Measurements from ENCODE around the gene MRPL47.
A peak's percentile ranks its signal among the peaks of the same experiment; 100 is the strongest.
"Not testable (repeated sequence)": the region's sequence is repeated elsewhere in the genome, so short reads cannot be mapped to it uniquely, and the experiment has no call there.

MRPL47 gene

DNA sequence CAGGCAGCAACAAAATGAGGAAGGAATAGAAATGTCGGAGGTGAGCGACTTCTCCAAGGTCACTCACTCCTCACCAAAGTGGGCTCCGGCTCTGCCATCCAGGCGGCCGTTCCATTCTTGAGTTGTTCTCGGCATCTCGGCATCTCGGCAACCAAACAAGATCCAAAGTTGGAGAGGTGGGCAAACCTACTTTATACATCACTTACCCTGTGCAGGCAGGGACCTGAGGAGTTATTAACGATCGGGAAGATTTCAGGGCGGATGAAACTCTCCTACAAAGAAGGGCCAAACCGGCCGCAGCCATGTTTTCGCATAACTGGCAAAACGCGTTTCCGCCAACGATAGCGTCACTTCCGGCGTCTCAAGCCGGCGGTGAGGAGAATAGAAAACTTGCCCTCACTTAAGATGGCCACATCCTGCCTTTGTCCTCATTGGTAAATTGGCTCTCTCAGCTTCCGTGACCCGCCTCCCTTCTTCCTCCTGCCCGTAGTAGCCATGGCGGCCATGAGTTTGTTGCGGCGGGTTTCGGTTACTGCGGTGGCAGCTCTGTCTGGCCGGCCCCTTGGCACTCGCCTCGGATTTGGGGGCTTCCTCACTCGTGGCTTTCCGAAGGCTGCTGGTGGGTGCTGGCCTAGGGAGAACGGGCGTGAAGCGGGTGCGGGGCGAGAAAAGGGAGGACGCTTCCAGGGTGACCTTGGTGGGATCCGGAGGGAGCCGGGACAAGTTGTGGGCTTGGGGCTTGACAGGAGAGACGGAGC lies at the start of gene MRPL47, which contains the start of gene NDUFB5:
Gene MRPL47 (minus strand): TSS at position 318 of the 758 bp plus-strand sequence. CDS start 14 bp downstream, at position 304.
Gene NDUFB5 (plus strand): TSS at position 474 of the 758 bp plus-strand sequence. CDS start 22 bp downstream, at position 496.
- DNase-seq, result peak; percentile 90

DNA sequence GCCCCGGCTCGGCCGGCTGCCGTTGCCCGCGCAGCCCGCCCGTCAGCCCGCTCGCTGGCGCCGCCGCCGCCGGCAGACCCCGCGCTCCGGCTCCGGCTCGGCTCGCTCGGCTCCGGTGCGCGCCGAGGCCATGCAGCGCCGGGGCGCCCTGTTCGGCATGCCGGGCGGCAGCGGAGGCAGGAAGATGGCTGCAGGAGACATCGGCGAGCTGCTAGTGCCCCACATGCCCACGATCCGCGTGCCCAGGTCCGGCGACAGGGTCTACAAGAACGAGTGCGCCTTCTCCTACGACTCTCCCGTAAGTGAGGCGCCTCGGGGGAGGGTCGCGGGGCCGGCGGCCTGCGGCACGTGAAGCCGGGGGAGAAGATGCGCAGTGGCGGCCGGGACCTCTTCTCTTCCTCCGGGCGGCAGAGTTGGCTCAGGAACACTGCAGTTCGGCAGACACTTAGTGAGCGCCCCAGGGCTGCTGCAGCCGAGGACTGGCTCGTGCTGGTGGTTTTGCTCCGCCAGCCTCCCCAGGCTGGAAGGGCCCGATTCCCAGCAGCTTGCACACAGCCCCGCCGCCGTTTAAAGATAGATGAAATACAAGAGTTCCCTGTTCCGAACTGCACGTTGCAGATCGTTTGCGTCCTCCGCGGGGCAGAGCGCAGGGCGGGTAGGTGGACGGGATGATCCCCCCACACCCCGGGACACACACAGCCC lies 48.8 kb upstream of the MRPL47 start:
- peak; percentile 39 for DNase-seq

DNA sequence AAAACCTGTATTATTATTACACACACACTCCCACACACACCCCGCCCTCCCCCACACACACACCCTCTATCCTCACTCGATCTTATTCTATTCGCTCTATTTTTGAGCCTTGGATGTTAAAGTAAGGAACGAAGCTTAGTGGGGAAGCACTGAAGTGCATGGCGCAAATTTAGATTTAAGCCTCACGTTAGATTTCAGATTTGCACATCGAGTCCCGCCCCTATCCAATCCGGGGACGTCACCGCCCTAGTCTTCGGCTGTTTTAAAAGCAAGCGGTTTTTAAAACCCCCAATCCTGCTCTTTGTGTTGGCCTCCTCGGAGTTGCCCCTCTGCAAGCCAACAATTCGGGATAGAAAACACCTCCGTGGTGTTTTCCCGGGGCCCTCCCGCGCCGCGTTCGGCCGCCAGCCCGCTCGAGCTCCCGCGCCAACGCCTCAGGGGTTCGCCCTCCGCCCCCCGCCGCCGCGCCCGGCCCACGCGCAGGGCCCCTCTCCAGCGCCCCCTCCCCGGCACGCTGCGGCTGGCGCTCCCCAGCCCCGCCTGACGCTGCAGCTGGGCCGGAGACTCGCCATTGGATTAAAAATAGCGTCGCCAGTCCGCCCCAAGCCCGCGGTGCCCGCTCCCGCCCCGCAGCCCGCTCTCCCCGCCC lies 48.1 kb upstream of the MRPL47 start, which contains the start of gene USP13:
Gene USP13 (plus strand): TSS at position 594 of the 649 bp plus-strand sequence. CDS start 186 bp downstream, outside the sequence.
- DNase-seq, result no peak

DNA sequence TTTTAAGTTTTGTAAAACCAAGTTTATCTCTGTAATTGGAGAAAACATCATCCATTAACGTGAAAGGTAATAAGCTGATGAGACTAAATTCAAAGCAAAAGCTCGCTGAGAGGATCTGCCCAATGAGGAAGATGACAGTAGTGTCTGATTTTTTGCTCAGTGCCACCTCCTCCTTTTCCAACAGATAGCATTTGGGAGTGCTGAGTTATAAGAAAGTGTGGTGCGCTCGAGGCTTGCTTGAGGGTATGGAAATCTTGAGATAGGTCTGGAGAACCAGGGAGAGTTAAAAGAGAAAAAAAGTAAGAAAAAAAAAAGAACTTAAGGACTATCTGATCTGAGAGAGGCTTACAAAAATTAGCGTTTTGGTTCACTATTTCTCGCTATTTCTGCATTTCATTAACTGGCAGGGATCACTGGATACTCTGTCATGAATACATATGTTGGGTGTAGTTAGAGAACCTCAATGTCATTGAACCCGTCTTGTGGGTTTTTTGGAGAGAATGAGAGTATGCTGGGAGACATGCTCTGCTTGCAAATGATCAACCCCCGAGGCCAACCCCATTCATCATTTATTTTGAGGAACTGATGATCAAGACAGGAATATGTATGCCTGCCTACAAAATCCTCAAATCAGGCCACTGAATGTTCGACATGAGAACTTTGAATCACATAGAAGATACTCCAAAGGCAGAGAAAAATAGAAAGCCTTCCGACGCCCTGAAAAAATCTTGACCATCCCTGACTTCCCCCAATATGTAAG lies 47.4 kb upstream of the MRPL47 start:
- DNase-seq, result no peak

DNA sequence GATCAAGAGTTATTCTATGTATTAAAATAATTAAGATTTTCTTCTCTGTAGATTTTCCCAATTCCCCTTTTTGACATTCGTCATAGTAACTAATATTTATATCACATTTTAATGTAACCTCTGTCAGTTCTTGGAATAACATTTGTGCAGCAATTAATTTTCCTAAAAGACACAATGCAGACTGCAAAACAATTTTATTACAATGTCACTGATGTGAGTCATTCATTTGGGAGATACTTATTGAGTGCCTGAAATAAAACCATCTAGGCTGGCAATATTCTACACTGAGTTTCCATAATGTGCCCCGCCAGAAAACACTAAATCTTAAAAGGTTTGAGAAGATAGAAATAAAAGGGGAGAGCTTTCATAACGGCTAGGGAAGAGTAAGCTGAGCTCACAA lies 41.7 kb upstream of the MRPL47 start:
- DNase-seq, result no peak

DNA sequence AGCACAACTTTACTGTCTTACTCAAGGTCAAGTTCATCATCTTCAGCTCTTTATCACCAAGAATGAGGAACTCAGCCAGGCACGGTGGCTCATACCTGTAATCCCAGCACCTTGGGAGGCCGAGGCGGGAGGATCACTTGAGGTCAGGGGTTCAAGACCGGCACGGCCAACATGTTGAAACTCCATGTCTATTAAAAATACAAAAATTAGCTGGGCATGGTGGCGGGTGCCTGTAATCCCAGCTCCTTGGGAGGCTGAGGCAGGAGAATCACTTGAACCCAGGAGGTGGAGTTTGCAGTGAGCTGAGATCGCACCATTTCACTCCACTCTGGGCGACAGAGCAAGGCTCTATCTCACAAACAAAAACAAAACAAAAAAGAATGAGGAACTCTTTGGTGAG lies 39.4 kb upstream of the MRPL47 start:
- DNase-seq, result not testable (repeated sequence)

DNA sequence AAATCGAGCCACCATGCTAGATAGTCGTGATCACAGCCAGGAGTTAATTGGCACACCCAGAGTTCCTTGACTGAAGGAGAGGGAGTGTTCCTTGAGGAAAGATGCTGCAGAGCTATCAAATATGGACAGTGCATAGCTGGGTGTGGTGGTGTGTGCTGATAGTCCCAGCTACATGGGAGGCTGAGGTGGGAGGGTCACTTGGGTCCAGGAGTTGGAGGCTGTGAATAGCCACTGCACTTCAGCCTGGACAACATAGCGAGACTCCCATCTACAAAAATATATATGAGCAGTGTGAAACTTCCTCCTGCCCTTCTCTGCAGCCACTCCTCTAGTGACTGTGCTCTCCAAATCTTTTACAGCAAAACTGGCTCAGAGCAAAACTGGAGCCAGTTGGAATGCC lies 38.4 kb upstream of the MRPL47 start:
- no peak for DNase-seq

DNA sequence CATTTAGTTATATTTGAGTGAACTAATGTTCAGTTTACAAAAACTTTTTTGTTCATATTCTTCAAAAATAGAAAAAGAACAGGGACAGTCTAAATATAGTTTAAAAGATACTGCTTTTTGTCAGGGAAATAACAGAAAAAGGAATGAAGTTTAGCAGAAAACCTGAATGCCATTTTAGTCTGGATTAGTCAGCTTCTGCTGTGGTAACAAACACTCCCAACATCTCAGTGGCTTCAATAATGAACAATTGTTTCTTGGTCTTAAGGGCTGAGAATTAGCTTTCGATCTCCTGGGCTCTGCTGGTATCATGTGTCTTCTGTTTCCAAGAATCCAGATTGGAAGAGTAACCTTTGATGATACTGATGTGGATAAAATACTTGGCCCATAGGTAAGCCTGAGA lies 36.0 kb upstream of the MRPL47 start:
- no peak for DNase-seq

DNA sequence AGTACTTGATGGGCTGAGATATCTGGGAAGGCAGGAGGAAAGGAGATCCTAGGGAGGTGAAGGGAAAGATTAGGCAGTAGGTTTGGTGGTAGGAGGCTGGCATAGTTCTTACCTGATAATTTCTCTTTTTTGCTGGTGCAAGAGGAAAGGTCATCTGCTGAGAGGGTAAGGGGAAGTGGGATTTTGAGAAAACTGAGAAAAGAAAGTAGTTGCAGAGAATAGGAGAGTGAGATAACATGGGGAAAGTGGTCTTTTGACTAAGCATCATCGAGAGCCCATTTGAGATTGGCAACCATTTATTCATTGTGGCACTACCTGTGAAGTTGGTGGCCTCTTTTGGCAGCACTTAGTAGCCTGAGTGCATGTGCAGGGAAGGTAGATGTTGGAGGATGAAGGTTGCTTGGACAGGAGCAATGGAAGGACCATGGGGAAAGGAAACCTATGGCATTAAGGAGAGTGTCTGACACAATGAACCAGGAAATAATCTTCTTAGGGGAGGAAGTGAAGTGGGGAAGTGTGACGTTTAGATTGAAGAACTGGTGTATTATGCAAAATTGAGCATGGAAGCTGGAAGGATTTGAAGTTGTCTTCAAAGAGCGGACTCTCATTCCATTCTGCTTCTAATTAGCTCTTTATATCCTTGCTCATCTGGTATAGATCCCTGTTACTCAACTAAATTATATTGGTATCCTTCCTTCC lies 26.5 kb upstream of the MRPL47 start:
- no peak for DNase-seq

DNA sequence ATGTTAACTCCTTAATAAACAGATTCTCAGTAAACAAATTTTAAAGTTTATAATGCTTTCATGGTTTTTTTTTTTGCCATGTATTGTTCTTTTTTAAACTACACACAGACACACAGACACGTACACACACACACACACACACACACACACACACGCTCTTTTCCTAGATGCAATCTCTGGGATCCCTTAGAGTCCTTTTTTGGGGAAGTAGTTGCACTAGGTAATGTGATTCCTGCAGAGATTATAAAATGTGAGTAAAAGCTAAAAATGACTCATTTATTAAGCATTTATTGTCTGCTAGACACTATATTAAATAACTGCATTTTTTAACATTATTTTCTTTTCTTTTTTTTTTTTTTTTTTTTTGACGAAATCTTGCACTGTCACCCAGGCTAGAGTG lies 20.0 kb upstream of the MRPL47 start:
- DNase-seq, result no peak

DNA sequence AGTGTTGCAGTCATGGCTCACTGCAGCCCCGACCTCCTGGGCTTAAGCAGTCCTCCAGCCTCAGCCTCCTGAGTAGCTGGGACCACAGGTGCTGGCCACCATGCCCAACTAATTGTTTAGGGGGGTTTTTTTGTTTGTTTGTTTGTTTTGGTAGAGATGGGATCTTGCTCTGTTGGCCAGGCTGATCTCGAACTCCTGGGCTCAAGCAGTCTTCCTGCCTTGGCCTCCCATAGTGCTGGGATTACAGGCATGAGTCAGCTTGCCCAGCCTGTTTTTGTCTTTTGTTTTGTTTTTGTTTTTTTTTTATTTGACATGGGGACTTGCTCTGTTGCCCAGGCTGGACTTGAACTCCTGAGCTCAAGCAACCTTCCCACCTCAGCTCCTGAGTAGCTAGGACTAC lies 17.6 kb upstream of the MRPL47 start:
- no peak for DNase-seq

DNA sequence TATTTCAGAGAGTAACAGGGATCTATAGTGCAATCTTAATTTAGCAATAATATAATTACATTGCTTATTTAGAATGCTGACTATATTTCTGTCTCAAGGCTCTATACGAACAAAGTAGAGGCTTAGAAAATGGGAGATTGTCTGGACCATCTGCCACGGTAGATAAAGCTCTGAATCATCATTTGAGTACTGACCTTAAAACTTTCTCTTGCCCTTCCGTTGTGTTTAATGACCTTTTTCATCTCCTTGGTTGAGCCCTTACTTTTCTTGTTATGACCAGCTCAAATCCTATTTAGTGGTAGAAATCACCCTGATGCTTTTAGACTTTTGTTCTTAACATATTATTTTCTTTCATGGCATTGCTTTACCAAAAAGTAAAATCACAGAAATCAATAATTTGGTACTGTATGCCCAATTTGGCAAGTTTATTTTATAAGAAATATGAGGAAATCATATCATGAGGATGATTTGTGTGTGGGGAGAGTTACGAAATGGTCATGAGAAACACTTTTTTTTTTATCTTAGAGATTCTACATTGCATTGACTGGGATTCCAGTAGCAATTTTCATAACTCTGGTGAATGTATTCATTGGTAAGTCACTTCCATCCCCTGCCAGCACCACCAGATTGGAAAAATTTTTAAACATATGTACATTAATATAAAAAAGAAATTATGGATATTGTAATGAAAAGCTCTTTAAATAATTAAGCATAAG lies 11.2 kb upstream of the MRPL47 start:
- no peak for DNase-seq

DNA sequence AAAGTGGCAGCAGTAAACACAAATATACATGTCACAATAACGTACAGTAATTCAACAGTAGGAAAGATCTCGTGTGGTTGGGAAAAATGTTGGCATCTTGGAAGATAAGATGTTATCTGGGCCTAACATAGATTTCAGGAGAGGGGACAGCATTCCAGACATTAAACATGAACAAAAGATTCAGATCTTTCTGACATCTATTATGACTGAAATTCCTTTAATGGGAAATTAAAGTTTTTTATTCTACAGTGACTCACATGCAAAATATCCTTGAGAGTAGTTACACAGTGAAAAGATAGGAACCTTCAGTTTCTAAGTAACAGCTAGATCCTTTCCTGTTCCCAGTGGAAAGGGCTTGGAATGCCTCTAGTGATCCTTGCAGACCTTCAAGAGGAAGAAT lies 9.4 kb upstream of the MRPL47 start:
- no peak for DNase-seq

DNA sequence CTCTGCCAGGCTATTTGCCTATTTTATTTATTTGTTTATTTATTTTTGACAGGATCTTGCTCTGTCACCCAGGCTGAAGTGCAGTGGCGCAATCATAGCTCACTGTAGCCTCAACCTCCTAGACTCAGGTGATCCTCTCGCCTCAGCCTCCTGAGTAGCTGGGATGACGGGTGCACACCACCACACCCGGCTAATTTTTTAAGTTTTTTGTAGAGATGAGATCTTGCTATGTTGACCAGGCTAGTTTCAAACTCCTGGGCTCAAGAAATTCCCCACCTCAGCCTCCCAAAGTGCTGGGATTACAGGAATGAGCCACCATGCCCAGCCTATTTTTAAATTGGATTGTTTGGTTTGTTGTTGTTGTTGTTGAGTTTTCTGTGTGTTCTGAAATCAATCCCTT lies 5.6 kb upstream of the MRPL47 start:
- no peak for DNase-seq

DNA sequence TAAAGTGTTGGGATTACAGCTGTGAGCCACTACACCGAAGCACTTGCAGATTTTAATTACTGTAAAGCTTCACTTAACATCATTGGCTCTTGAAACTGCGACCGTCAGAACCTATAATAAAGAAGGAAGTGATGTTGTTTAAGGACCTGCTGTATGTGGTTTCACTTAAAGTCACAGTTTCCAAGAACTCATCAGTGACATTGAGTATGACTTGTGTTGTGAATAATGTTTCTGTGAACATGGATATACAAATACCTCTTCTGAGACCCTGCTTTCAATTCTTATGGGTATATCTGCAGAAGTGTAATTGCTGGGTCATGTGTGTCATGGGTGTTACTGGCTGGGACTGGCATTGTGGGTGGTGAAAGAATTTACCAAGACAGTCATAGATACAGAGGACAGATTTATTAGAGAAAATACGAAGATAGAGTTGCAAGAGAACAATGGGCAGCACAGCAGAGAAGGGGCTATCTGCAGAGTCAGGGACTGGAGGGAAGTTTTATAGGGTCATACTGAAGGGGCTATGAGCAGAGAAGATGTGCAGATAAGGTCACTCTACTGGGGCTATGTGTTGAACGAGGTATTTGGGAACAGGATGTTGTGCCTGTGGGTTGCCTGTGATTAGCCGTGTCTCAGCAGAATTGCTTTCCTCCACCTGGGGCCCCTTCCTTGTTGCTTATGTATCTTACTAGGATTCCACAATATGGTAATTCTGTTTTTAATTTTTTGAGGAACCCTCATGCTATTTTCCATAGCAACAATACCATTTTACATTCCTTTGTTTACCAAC lies 4.7 kb upstream of the MRPL47 start:
- DNase-seq, result no peak

DNA sequence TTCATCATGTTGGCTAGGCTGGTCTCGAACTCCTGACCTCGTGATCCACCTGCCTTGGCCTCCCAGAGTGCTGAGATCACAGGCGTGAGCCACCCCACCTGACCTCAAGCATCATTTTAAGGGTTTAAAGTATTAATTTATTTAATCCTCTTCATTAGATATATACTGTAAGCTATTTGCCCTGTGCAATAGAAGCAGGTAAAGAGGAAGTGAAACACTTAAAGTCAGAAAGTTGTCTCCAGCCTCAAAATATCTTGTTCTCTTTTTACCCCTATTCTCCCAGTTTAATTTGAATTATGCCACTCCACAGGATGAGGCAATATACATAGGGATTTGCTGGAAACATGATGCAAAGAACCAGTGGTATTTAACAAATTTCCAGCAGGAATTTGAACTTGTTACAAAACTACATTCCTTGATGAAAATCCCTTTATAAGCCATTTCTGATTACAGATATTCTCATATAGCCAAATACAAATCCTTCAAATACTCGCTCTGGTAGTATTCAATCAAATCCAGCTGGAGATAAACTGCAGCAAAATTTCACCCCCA lies 2.2 kb upstream of the MRPL47 start:
- no peak for DNase-seq

DNA sequence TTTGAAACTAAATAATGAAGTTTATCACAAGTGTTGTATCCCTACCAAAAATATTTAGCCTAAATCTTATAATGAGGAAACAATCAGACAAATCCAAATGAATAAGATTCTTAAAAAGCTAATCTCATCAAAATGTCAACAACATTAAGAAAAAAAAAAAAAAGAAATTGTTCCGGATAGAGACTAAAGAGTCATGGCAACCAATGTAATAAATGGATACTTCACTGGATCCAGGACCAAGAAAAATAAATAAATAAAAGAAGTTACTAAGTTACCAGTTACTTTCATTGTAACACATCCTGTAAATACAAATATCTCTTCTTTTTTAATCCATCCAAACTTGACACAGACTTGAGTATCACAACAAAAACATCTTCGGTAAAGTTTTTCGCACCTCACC lies 607 bp downstream of the MRPL47 start:
- no peak for DNase-seq

DNA sequence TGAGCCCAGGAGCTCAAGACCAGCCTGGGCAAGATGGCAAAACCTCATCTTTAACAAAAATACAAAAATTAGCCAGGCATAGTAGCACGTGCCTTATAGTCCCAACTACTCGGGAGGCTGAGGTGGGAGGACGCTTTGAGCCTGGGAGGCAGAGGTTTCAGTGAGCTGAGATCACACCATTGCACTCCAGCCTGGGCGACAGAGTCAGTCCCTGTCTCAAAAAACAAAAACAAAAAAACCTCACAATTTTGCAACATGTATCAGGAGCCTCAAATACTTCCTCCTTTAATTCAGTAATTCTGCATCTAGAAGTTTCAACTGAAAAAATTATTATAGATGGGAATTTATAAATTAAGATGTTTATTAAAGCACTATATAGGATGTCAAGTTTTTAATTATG lies 1.1 kb downstream of the MRPL47 start:
- no peak for DNase-seq

DNA sequence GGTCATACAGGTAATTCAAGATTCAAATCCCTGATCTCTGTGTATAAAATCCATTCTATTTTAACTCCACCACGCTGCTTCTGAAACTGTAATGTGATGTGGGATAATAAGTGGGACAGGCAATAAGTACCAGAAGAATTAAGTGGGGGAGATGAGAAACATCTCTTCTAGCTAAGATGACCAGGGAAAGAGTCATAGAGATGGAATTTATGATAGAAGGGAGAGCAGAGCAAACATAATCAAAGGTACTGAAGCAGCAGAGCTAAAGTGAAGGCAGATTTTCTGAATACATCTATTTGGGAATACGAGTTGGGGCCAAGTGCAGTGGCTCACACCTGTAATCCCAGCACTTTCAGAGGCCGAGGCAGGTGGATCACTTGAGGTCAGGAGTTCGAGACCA lies 4.9 kb downstream of the MRPL47 start:
- no peak for DNase-seq

DNA sequence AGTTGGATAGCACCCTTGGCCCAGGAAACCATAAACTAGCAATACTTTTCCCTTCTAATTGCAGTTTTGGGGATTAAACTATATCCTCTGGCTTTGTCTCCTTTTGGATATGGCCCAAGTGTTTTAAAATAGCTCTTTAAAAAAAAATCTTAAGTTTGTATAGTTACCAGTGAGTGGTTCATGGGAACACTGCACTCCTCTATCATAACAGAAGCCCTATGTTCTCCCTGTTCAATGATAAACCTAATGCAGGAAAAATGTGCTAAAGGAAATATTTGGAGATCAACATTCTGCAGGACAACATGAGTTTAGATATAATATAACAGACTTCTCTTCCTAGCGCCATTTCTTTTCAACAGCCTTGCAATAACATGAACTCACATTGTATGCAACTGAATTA lies 13.1 kb downstream of the MRPL47 start:
- no peak for DNase-seq

DNA sequence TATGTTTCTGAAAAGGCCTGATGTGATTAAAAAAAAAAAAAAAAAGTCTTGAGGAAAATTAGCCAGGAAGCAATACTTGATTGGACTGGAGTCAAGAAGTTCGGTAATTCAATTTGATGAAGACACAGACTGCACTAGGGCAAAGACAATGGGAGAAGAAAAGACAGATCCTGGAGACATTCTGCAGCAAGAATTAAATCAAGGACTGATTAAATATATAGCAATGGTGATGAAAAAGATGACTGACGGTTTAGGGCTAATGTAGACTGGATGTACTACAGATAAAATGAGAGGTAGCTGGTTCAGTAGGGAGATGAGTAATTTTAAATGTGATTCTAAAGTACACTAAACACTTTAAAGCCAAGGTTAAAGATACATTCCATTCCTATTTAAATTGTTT lies 13.8 kb downstream of the MRPL47 start:
- DNase-seq, result no peak

All from NCI-H2029 treated with DMSO at 0.1 percent for 48 hours (cell line).